Medulla oblongata (tissue), 1 donor: ENCODE data around the gene ZNF580.
A peak's percentile ranks its signal among the peaks of the same experiment; 100 is the strongest.

ENCODE experiments used
- DNase-seq: peaks from one replicate; pipeline ENCODE4 v3.0.0-alpha.2; 2015; ENCODE audit errors: extremely low spot score

Gene ZNF580

GRCh38 chr19:55646889-55647731 lies 6.3 kb downstream of the ZNF580 start:
- no peak for DNase-seq

GRCh38 chr19:55647732-55648584 lies 7.2 kb downstream of the ZNF580 start, which contains the start of gene CCDC106:
TSS of gene CCDC106 (plus strand) at chr19:55648212. CDS start at chr19:55649047, 835 bp downstream.
- DNase-seq = peak; percentile 68

GRCh38 chr19:55648585-55649267 lies 7.9 kb downstream of the ZNF580 start:
- DNase-seq = no peak

GRCh38 chr19:55649268-55650125 lies 8.7 kb downstream of the ZNF580 start:
- no peak for DNase-seq

- DNase-seq = no peak
Measured at GRCh38 chr19:55650126-55650557, 9.3 kb downstream of the ZNF580 start.

GRCh38 chr19:55650602-55651230 lies 9.9 kb downstream of the ZNF580 start:
- DNase-seq = no peak

- DNase-seq = no peak
Measured at GRCh38 chr19:55651236-55651635, 10.4 kb downstream of the ZNF580 start.

- no peak for DNase-seq
Measured at GRCh38 chr19:55652311-55653128, 11.7 kb downstream of the ZNF580 start.

- DNase-seq = peak; percentile 99
Measured at GRCh38 chr19:55653651-55654322, 13.0 kb downstream of the ZNF580 start.

GRCh38 chr19:55654323-55654867 lies 13.6 kb downstream of the ZNF580 start:
- peak; percentile 100 for DNase-seq

GRCh38 chr19:55654868-55655647 lies 14.3 kb downstream of the ZNF580 start, which contains the start of gene U2AF2:
TSS of gene U2AF2 (plus strand) at chr19:55655035. CDS start at chr19:55655105, 70 bp downstream.
- peak; percentile 79 for DNase-seq

- no peak for DNase-seq
Measured at GRCh38 chr19:55655648-55656040, 14.8 kb downstream of the ZNF580 start.

GRCh38 chr19:55656552-55656951 lies 15.8 kb downstream of the ZNF580 start:
- DNase-seq = no peak

- no peak for DNase-seq
Measured at GRCh38 chr19:55656988-55657747, 16.4 kb downstream of the ZNF580 start.

- no peak for DNase-seq
Measured at GRCh38 chr19:55658846-55659459, 18.2 kb downstream of the ZNF580 start.

- DNase-seq = no peak
Measured at GRCh38 chr19:55659822-55660221, 19.0 kb downstream of the ZNF580 start.

- DNase-seq = no peak
Measured at GRCh38 chr19:55660404-55660803, 19.6 kb downstream of the ZNF580 start.
